PFSK-1 (cell line): Measurements from ENCODE around the gene MID1IP1.

Experiments used
- POLR2AphosphoS5 ChIP-seq: IDR thresholded peaks from 2 replicates; pipeline ENCODE4 v1.6.1; 2012; ENCODE audit warnings: low read depth, mild to moderate bottlenecking, control low read depth, low read length, moderate library complexity
- SIN3A ChIP-seq: IDR thresholded peaks from 2 replicates; pipeline ENCODE4 v1.6.1; 2012; ENCODE audit warnings: mild to moderate bottlenecking, low read length, moderate library complexity, borderline replicate concordance; ENCODE audit not compliant: insufficient read depth
- TAF1 ChIP-seq: IDR thresholded peaks from 2 replicates; pipeline ENCODE4 v1.6.1; 2012; ENCODE audit warnings: low read length, control low read depth, borderline replicate concordance; ENCODE audit not compliant: insufficient read depth

GRCh38 chrX:38806875-38807621, 5.8 kb downstream of the MID1IP1 start:
- TF ChIP-seq POLR2AphosphoS5 (0 out of 2 replicates have a peak, but pooled peaks have one; percentile 14), TAF1 (no peak), SIN3A (no peak)
